ENCODE results near the gene NFYC.

NFYC gene

DNA sequence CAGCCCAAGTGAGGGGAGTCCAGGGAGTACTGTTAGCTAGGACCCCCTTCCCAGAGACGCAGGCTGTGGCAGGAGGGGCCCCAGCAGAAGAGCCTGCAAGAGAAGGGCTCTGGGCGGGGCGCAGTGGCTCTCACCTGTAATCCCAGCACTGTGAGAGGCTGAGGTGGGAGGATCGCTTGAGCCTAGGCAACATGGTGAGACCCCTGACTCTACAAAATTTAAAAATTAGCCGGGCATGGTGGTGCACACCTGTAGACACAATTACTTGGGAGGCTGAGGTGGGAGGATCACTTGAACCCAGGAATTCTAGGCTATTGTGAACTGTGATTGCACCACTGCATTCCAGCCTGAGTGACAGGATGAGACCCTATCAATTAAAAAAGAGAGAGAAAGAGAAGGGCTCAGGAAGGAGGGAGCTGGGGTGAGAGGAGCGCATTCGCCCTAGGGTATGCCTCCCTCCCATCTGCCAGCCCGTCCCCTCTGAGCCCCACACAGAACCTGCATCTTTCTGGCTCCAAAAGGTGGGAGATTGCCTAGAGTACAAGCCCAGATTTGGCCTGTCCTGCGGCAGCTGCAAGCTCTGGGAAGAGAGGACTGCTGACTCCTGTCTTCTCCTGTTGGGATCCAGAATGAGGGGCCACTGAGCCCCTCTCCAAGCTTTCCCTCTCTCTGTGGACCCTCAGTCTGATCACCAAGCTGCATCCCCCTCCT lies 95.6 kb downstream of the NFYC start:
- in situ Hi-C loops (cut with MboI; ENCODE audit: low sequenced_read_pairs, unreplicated experiment): no loop called here
- TF ChIP-seq, protein P1, sequence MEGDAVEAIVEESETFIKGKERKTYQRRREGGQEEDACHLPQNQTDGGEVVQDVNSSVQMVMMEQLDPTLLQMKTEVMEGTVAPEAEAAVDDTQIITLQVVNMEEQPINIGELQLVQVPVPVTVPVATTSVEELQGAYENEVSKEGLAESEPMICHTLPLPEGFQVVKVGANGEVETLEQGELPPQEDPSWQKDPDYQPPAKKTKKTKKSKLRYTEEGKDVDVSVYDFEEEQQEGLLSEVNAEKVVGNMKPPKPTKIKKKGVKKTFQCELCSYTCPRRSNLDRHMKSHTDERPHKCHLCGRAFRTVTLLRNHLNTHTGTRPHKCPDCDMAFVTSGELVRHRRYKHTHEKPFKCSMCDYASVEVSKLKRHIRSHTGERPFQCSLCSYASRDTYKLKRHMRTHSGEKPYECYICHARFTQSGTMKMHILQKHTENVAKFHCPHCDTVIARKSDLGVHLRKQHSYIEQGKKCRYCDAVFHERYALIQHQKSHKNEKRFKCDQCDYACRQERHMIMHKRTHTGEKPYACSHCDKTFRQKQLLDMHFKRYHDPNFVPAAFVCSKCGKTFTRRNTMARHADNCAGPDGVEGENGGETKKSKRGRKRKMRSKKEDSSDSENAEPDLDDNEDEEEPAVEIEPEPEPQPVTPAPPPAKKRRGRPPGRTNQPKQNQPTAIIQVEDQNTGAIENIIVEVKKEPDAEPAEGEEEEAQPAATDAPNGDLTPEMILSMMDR (IDR thresholded peaks at IDR 0.05; ENCODE audit: borderline replicate concordance, control extremely low read depth, extremely low read depth, insufficient read depth, missing control alignments): no peak

GRCh38 chr1:40787737-40788560 lies 96.4 kb downstream of the NFYC start:
- in situ Hi-C loops (cut with MboI; ENCODE audit: low sequenced_read_pairs, unreplicated experiment): no loop called here
- peak; percentile 24 for DNase-seq (ENCODE audit: low spot score)
- TF ChIP-seq, protein P1 (IDR thresholded peaks at IDR 0.05; ENCODE audit: borderline replicate concordance, control extremely low read depth, extremely low read depth, insufficient read depth, missing control alignments): no peak

More for the DNA sequence above, 95.6 kb downstream of the NFYC start:
- peak; percentile 27 for DNase-seq (ENCODE audit: low spot score)

DNA sequence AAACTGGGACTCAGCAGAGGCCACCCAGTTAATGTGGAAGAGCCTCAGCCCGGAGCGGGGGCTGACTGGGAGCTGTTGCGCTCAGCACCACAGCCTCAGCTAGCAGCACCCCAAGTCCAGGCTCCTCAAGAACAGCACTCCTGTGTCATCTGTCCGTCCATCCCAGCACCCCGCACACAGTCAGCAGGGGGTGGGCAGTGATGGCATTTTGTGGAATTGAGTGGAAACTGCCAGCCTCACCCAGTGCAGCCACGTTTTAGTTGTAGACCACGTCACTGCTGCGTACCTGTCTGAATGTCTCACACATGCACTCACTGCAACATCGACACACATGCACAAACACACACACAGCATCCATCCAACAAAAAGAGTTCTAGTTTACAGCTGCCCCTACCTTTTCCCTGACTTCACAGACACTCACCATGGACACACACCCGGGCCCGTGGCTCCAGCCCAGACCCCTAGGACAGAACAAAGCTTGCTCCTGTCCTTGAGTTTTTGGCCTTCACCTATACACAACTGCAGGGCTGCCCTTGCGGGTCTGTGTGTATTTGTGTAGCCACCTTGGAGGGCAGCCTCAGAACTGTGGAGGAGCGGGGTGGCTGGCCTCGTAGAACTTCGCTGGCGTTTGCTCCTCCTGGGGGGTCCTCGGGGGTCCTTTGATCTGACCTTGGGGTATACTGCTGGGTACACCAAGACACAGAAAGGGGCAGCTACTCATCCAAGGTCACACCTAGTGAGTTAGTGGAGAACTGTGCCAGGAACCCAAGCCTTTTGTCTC lies 97.2 kb downstream of the NFYC start:
- DNase-seq (ENCODE audit: low spot score): no peak
- in situ Hi-C loops (cut with MboI; ENCODE audit: low sequenced_read_pairs, unreplicated experiment): no loop called here
- TF ChIP-seq, protein P1 (IDR thresholded peaks at IDR 0.05; ENCODE audit: borderline replicate concordance, control extremely low read depth, extremely low read depth, insufficient read depth, missing control alignments): no peak

- no peak for DNase-seq (ENCODE audit: low spot score)
- TF ChIP-seq, protein P1 (IDR thresholded peaks at IDR 0.05; ENCODE audit: borderline replicate concordance, control extremely low read depth, extremely low read depth, insufficient read depth, missing control alignments): no peak
- in situ Hi-C loops (cut with MboI; ENCODE audit: low sequenced_read_pairs, unreplicated experiment): no loop called here
Measured at GRCh38 chr1:40789342-40789598, 97.8 kb downstream of the NFYC start.

- in situ Hi-C loops (cut with MboI; ENCODE audit: low sequenced_read_pairs, unreplicated experiment): no loop called here
- DNase-seq (ENCODE audit: low spot score): no peak
- TF ChIP-seq, protein P1 (IDR thresholded peaks at IDR 0.05; ENCODE audit: borderline replicate concordance, control extremely low read depth, extremely low read depth, insufficient read depth, missing control alignments): no peak
Measured at GRCh38 chr1:40789661-40790430, 98.3 kb downstream of the NFYC start.

- TF ChIP-seq, protein P1 (IDR thresholded peaks at IDR 0.05; ENCODE audit: borderline replicate concordance, control extremely low read depth, extremely low read depth, insufficient read depth, missing control alignments): no peak
- in situ Hi-C loops (cut with MboI; ENCODE audit: low sequenced_read_pairs, unreplicated experiment): no loop called here
Measured at GRCh38 chr1:40792036-40792435, 100.5 kb downstream of the NFYC start.

More at GRCh38 chr1:40792036-40792435, 100.5 kb downstream of the NFYC start:
- no peak for DNase-seq (ENCODE audit: low spot score)

All from GM13976 (cell line).